Measurements from ENCODE around the gene SERPINB12.

The SERPINB12 gene, protein sequence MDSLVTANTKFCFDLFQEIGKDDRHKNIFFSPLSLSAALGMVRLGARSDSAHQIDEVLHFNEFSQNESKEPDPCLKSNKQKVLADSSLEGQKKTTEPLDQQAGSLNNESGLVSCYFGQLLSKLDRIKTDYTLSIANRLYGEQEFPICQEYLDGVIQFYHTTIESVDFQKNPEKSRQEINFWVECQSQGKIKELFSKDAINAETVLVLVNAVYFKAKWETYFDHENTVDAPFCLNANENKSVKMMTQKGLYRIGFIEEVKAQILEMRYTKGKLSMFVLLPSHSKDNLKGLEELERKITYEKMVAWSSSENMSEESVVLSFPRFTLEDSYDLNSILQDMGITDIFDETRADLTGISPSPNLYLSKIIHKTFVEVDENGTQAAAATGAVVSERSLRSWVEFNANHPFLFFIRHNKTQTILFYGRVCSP

DNA sequence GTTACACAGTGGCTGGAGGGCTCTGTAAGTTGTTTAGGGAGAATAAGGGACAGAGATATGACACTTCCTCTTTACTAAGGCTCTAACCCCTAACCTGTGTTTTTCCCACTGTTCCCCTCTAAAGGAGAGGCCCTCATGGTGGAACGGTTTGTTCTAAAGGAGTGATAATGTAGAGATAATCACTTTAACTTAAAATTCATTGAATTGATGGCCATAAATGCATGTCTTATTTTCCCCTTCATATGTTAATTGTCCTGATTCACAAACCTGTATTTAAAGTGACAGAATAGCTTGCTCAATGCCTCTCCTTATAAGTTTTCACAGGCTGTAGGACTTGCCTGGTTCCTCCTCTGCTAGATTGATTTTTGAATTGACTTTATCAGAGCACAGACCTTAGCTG is at the start of gene SERPINB12:
Gene SERPINB12, plus strand, starts transcription at position 301 of the 400 bp plus-strand sequence. CDS start 13,791 bp downstream, outside the sequence.
- Histone ChIP-seq H3K9ac (no peak within 1 kb of the TSS), H3K36me3 (no peaks in the 10 kb centered on the region), H3K4me2 (no peak within 1 kb of the TSS), H4K20me1 (no peaks in the 10 kb centered on the region), H3K27ac (no peak within 1 kb of the TSS), H3K4me3 (no peak within 1 kb of the TSS), H3K9me3 (replicated peaks in 1 of 11) (peaks cover 0 to 4% (median 0%) of the 10 kb centered on the region in 11 experiments; a peak in 1 of 22 replicates), H3K27me3 (no peaks in the 10 kb centered on the region), H3K4me1 (no peaks in the 10 kb centered on the region)
- TF ChIP-seq Cebpa-rat (IDR thresholded peaks at IDR 0.05) = no peak

DNA sequence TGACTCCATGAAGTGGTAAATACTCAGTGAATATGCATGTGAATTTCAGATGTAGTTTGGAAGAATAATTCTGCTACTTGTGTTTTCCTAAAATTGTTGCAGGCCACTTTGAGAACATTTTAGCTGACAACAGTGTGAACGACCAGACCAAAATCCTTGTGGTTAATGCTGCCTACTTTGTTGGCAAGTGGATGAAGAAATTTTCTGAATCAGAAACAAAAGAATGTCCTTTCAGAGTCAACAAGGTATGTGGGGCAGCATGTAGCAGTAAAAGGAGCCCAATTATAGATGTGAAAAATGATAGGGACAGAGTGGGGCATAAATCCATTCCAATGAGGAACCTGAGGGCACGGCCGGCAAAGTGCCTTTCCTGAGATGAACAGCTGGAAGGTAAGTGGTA is 49.3 kb upstream of the SERPINB12 start:
- no peak for TF ChIP-seq Cebpa-rat (IDR thresholded peaks at IDR 0.05)
- no peaks in the 10 kb centered on the region for H3K4me1 ChIP-seq
- H3K4me3 ChIP-seq = no peak overlapping the region
- H3K9me3 ChIP-seq (replicated peaks in 1 of 11) = peaks cover 0 to 5% (median 0%) of the 10 kb centered on the region in 11 experiments; a peak in 3 of 22 replicates
- H3K36me3 ChIP-seq = no peaks in the 10 kb centered on the region
- no peaks in the 10 kb centered on the region for H4K20me1 ChIP-seq
- no peak overlapping the region for H3K4me2 ChIP-seq
- no peak overlapping the region for H3K27ac ChIP-seq
- no peak overlapping the region for H3K9ac ChIP-seq
- H3K27me3 ChIP-seq = no peaks in the 10 kb centered on the region

DNA sequence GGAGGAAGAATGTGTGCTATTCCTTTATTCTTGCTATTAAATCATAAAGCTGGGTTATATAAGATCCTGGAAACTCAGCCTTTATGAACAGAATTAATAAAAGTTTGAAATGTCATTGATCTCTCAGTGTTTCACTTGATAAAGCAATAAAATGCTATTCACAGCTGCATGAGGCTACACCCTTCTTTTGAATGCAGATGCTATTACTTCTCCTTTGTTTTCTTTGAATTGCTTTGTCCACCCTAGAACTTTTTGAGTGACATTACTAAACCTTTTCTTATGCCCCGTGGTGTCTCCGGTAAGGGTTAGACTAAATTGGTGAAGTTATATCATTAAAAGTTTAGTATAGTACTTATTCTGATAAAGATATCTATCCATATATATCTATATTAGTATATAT is 46.5 kb upstream of the SERPINB12 start:
- Histone ChIP-seq H4K20me1 (no peaks in the 10 kb centered on the region), H3K4me1 (no peaks in the 10 kb centered on the region), H3K36me3 (no peaks in the 10 kb centered on the region)

DNA sequence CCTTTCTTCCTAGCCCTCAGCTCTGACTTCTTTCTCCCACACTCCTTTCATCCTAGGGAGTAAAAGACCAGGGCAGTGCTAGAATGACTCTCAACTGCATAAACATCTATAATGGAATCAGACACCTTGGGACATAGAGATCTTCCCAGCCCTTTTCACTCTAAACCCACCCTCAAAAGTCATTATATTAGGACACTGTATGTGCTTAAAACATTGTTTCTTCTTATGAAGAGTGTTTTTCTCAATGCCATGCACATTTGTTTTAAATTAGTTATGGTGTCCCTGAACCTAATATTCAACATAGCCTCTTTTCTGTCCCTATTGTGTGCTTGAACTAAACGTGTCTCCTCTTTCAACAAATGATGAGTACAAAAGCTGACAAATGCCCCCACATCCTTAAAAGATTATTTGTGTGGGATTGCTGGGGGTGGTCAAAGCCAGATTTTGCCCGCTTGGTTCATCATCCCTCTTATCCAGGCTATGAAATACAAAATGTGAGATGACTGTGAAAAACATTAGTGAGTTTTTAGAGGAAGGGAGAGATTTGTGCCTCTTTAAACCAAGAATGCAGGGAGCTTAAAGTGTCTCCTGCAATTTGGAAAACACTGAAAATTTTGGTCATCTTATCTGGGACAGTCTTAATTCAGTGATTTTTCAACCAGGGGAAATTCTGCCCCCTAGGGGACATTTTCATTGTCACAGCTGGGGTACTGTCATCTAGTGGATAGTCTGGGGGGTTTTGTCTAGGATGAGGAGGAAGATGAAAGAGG is 36.4 kb upstream of the SERPINB12 start:
- Histone ChIP-seq H3K9me3 (replicated peaks in 1 of 11) (no peaks in the 10 kb centered on the region), H3K4me1 (no peaks in the 10 kb centered on the region), H3K27me3 (no peaks in the 10 kb centered on the region), H3K4me2 (no peak overlapping the region), H3K36me3 (no peaks in the 10 kb centered on the region), H3K9ac (no peak overlapping the region), H3K27ac (no peak overlapping the region), H4K20me1 (no peaks in the 10 kb centered on the region), H3K4me3 (no peak overlapping the region)
- TF ChIP-seq Cebpa-rat (IDR thresholded peaks at IDR 0.05) = no peak

More for the DNA sequence above, 46.5 kb upstream of the SERPINB12 start:
- Histone ChIP-seq H3K9me3 (replicated peaks in 1 of 11) (no peaks in the 10 kb centered on the region), H3K27me3 (no peaks in the 10 kb centered on the region), H3K27ac (no peak overlapping the region), H3K4me2 (no peak overlapping the region), H3K4me3 (no peak overlapping the region), H3K9ac (no peak overlapping the region)
- no peak for TF ChIP-seq Cebpa-rat (IDR thresholded peaks at IDR 0.05)

DNA sequence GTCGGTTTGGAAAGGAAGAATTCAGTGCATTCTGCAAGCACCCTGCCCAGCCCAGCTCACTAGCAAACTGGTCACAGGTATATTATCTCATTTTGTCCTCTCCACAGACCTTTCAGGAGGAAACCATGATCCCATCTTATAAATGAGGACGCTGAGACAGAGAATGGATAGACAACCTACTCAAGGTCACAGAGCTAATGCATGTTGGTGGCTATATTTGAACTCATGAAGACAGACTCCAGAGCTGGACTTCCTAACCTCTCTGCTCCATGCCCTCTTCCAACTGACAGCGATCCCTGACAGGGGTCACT is 35.9 kb upstream of the SERPINB12 start:
- Histone ChIP-seq H3K4me2 (no peak overlapping the region), H4K20me1 (no peaks in the 10 kb centered on the region), H3K27ac (no peak overlapping the region), H3K4me3 (no peak overlapping the region), H3K9me3 (replicated peaks in 1 of 11) (no peaks in the 10 kb centered on the region), H3K4me1 (no peaks in the 10 kb centered on the region), H3K9ac (no peak overlapping the region), H3K27me3 (no peaks in the 10 kb centered on the region), H3K36me3 (no peaks in the 10 kb centered on the region)
- no peak for TF ChIP-seq Cebpa-rat (IDR thresholded peaks at IDR 0.05)

DNA sequence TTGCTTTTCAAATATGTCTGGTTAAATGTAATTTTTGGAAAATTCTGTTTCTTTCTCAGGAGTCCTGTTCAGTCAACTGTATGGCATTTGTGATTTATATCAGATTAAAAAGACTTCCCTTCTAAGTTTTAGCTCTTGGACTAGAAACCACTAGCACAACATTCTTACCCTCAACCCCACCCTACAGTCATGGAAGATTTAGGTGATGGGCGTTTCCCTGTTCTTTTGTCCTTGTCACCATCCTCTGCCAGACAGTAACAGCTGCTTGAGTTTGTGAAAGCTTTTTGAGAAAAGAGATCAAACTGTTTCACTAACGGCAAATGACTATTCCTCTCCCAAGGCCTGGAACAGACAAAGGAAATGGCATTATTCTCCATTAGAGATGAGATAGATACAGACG is 33.6 kb upstream of the SERPINB12 start:
- Histone ChIP-seq H3K4me1 (no peaks in the 10 kb centered on the region), H3K27me3 (no peaks in the 10 kb centered on the region), H3K27ac (no peak overlapping the region), H3K9ac (no peak overlapping the region), H3K9me3 (replicated peaks in 1 of 11) (no peaks in the 10 kb centered on the region), H3K4me3 (no peak overlapping the region), H4K20me1 (no peaks in the 10 kb centered on the region), H3K4me2 (no peak overlapping the region), H3K36me3 (no peaks in the 10 kb centered on the region)
- no peak for TF ChIP-seq Cebpa-rat (IDR thresholded peaks at IDR 0.05)

DNA sequence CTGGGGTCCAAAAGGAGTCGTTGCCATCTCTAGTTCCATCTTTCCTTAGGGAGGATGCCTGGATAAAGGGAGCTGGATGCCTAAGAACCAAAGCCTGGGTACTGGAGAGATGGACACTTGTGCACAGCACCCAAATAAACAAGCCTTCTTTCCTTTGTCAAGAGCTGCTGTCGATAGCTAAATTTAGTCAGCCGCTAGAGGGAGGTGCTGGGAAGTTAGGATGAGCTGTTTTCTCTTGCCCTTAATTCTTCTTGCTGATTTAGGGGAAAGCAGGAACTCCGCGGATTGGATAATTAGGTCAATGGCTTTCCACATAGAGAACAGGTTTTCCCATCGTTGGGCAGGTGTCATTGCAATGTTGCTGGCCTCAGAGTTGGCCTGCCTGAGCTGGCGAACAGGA is 30.9 kb upstream of the SERPINB12 start:
- Histone ChIP-seq H4K20me1 (no peaks in the 10 kb centered on the region), H3K36me3 (no peaks in the 10 kb centered on the region), H3K27ac (no peak overlapping the region), H3K4me3 (no peak overlapping the region), H3K9ac (no peak overlapping the region), H3K4me2 (no peak overlapping the region), H3K4me1 (no peaks in the 10 kb centered on the region), H3K27me3 (no peaks in the 10 kb centered on the region), H3K9me3 (replicated peaks in 1 of 11) (no peaks in the 10 kb centered on the region)
- TF ChIP-seq Cebpa-rat (IDR thresholded peaks at IDR 0.05) = no peak

DNA sequence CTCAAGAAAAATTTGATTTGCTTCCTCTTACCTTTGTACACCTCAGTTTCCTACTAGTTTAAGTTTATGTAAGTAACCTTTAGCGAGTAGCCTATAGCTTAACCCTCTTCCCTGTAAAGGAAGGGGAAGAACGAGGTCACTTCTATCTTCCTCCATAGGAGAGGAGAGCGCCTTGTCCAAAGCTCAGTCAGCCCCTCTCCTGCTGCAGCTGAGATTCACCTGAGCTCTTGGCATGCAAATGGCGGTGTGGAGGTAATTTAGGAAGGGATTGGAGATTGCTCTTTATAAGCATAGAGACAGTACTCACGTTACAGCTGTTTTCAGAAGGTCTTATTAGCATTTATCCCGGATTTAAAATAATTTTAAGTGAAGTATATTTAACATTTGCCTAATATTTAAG is 27.8 kb upstream of the SERPINB12 start:
- no peak for TF ChIP-seq Cebpa-rat (IDR thresholded peaks at IDR 0.05)
- no peak overlapping the region for H3K9ac ChIP-seq
- no peaks in the 10 kb centered on the region for H3K27me3 ChIP-seq
- H3K4me1 ChIP-seq = no peaks in the 10 kb centered on the region
- no peak overlapping the region for H3K4me3 ChIP-seq
- no peaks in the 10 kb centered on the region for H3K36me3 ChIP-seq
- no peaks in the 10 kb centered on the region for H3K9me3 ChIP-seq (replicated peaks in 1 of 11)
- no peaks in the 10 kb centered on the region for H4K20me1 ChIP-seq
- no peak overlapping the region for H3K4me2 ChIP-seq
- no peak overlapping the region for H3K27ac ChIP-seq

DNA sequence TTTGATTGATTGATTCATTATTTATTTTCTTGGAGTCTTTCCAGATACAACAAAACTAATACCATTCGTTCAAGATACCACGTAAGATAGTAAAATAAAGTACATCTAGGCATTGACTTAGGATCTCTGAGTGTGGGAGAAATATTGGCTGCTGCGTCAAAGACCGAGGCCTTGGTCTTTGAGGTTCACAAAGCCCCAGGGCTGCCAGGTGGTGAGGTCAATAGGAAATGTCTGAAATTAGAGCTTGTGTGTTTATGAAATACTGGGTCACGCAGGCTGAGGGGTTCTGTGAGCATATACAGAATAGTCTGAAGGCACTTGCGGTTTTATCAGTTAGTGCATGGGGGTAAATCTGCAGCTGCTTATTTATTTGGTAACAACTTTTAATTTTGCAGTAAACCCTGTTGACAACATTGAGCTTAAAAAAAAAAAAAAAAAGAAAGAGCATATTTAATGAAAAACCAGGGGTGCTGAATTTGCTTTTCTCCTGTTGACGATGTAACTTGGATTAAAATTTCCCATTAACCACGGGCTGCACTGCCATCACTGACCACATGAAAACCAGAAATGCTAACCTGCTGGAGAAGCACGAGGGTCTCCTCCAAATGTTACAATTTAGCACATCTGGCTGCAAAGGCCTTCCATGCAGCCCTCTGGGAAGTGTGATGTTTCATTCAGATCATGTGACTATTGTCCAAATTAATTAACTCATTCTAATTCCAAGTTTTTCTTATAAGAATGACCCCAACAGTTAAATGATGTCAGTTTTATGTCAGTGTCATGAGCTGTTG is 27.1 kb upstream of the SERPINB12 start:
- TF ChIP-seq Cebpa-rat (IDR thresholded peaks at IDR 0.05) = no peak
- no peak overlapping the region for H3K4me3 ChIP-seq
- H3K27ac ChIP-seq = no peak overlapping the region
- no peaks in the 10 kb centered on the region for H3K27me3 ChIP-seq
- H3K9ac ChIP-seq = no peak overlapping the region
- H3K4me2 ChIP-seq = no peak overlapping the region
- H4K20me1 ChIP-seq = no peaks in the 10 kb centered on the region
- no peaks in the 10 kb centered on the region for H3K9me3 ChIP-seq (replicated peaks in 1 of 11)
- no peaks in the 10 kb centered on the region for H3K36me3 ChIP-seq
- no peaks in the 10 kb centered on the region for H3K4me1 ChIP-seq
